Dermis blood vessel endothelial cell (primary cell): Measurements from ENCODE around the gene C11orf65. TPM values are rescaled to one million over a fixed set of nuclear protein-coding genes. Genes with fewer than 3 reads are reported as not detected.

Experiments used
- DNase-seq: peaks from one replicate; pipeline ENCODE4 v3.0.0; 2010
- total RNA-seq: library from RNA; depleted of rRNA; stranded (reverse); fragments of >200 nt; gene quantifications from 2 replicates; pipeline ENCODE4 v1.2.3, GENCODE V29; 2014

Gene C11orf65
- total RNA-seq, 1 donor from 2014 or later = not detected

- DNase-seq = no peak
These were observed 99.2 kb downstream of the C11orf65 start for GRCh38 chr11:108368134-108368533.

GRCh38 chr11:108364159-108364558 is 103.2 kb downstream of the C11orf65 start:
- DNase-seq = no peak

- DNase-seq = no peak
These were observed 115.9 kb downstream of the C11orf65 start for GRCh38 chr11:108351468-108351867.

- DNase-seq = no peak
These were observed 120.9 kb downstream of the C11orf65 start for GRCh38 chr11:108346451-108346850.

- DNase-seq = no peak
These were observed 121.6 kb downstream of the C11orf65 start for GRCh38 chr11:108345767-108346166.

GRCh38 chr11:108343714-108344113 is 123.6 kb downstream of the C11orf65 start:
- DNase-seq = no peak

- DNase-seq = no peak
These were observed 125.7 kb downstream of the C11orf65 start for GRCh38 chr11:108341654-108342053.

- no peak for DNase-seq
These were observed 126.4 kb downstream of the C11orf65 start for GRCh38 chr11:108340973-108341372.

GRCh38 chr11:108338750-108339149 is 128.6 kb downstream of the C11orf65 start:
- no peak for DNase-seq

GRCh38 chr11:108333403-108333899 is 133.9 kb downstream of the C11orf65 start:
- DNase-seq = no peak

Other genes starting within 250 kb of the C11orf65 start
- gene NPAT, start 244.9 kb downstream of the C11orf65 start, total RNA-seq = 17.5 and 21.9 TPM in 2 replicates
- 82.9 and 86.4 TPM in 2 replicates for gene ATM, start 244.5 kb downstream of the C11orf65 start, total RNA-seq
- gene POGLUT3, start 30.9 kb upstream of the C11orf65 start, total RNA-seq = 8.5 and 37.2 TPM in 2 replicates
- under 0.01 and 0.09 TPM in 2 replicates for gene EXPH5, start 126.2 kb upstream of the C11orf65 start, total RNA-seq
- gene DDX10, start 197.5 kb upstream of the C11orf65 start, total RNA-seq = 36.9 and 64.0 TPM in 2 replicates